ENCODE data around the gene DUSP28. TPM values are rescaled to one million over a fixed set of nuclear protein-coding genes. Genes with fewer than 3 reads are reported as not detected.

Gene DUSP28
- total RNA-seq, 1 donor from 2014 or later = 4.9 TPM

DNA sequence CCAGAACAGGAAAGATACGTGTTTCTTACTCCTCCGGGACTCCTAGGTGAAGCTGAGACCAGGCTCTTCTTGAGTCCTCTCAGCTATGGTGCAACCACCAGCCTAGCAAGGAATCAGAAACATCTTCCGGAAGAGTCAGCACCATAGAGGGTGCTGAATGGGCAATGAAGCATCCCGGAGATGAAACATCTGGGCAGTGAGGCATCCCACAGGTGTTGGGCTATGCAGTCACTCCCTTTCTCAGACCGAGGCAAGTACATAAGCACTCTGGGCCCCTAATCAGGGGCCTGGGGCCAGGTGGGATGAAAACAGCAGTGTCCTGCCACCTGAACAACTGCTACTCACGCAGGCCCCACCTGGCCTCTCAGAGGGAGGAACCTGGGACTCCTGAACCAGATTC, 24.9 kb downstream of the DUSP28 start:
- DNase-seq (ENCODE audit: low spot score, unreplicated experiment) = no peak
- Mint-ChIP-seq H3K9me3 (ENCODE audit: low read depth) (no peaks in the 10 kb centered on the region), H3K4me3 (ENCODE audit: low read depth) (peak overlapping the region; percentile 93), H3K36me3 (ENCODE audit: insufficient read depth) (peaks cover 7% of the 10 kb centered on the region), H3K4me1 (ENCODE audit: low read depth) (peaks cover 24% of the 10 kb centered on the region), H3K27ac (peak overlapping the region; percentile 29), H3K27me3 (no peaks in the 10 kb centered on the region)
- TF ChIP-seq, protein P1, sequence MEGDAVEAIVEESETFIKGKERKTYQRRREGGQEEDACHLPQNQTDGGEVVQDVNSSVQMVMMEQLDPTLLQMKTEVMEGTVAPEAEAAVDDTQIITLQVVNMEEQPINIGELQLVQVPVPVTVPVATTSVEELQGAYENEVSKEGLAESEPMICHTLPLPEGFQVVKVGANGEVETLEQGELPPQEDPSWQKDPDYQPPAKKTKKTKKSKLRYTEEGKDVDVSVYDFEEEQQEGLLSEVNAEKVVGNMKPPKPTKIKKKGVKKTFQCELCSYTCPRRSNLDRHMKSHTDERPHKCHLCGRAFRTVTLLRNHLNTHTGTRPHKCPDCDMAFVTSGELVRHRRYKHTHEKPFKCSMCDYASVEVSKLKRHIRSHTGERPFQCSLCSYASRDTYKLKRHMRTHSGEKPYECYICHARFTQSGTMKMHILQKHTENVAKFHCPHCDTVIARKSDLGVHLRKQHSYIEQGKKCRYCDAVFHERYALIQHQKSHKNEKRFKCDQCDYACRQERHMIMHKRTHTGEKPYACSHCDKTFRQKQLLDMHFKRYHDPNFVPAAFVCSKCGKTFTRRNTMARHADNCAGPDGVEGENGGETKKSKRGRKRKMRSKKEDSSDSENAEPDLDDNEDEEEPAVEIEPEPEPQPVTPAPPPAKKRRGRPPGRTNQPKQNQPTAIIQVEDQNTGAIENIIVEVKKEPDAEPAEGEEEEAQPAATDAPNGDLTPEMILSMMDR (IDR thresholded peaks at IDR 0.05; ENCODE audit: unreplicated experiment) = no peak

DNA sequence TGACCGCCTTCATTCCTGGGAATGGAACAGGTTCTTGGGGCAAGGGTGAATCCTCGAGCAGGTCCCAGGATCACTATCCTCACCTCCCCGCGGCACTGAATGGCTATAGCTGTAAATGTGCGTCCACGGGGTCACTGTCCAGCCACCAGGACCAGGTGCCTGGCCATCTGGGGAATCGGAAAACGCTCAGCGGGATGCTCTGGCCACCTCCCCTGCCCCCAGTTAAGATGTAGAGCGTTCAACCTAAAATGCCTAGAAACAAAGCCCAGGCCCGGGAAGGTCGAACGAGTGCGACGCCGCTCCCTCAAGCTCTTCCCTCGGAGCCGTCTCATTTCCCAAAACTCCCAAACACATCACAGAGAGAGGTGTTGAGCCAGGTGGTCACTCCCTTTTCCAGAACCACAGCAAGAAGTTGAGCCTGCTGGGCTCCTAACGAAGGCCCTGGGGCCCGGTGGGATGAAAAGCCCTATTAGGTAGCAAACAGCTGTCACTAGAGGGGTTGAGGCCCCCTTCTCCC, 25.6 kb downstream of the DUSP28 start:
- peaks cover 7% of the 10 kb centered on the region for H3K36me3 Mint-ChIP-seq (ENCODE audit: insufficient read depth)
- H3K27ac Mint-ChIP-seq = peak overlapping the region; percentile 95
- peaks cover 23% of the 10 kb centered on the region for H3K4me1 Mint-ChIP-seq (ENCODE audit: low read depth)
- H3K9me3 Mint-ChIP-seq (ENCODE audit: low read depth) = no peaks in the 10 kb centered on the region
- no peak for DNase-seq (ENCODE audit: low spot score, unreplicated experiment)
- TF ChIP-seq, protein P1 (IDR thresholded peaks at IDR 0.05; ENCODE audit: unreplicated experiment) = no peak
- peak overlapping the region; percentile 93 for H3K4me3 Mint-ChIP-seq (ENCODE audit: low read depth)
- H3K27me3 Mint-ChIP-seq = no peaks in the 10 kb centered on the region

DNA sequence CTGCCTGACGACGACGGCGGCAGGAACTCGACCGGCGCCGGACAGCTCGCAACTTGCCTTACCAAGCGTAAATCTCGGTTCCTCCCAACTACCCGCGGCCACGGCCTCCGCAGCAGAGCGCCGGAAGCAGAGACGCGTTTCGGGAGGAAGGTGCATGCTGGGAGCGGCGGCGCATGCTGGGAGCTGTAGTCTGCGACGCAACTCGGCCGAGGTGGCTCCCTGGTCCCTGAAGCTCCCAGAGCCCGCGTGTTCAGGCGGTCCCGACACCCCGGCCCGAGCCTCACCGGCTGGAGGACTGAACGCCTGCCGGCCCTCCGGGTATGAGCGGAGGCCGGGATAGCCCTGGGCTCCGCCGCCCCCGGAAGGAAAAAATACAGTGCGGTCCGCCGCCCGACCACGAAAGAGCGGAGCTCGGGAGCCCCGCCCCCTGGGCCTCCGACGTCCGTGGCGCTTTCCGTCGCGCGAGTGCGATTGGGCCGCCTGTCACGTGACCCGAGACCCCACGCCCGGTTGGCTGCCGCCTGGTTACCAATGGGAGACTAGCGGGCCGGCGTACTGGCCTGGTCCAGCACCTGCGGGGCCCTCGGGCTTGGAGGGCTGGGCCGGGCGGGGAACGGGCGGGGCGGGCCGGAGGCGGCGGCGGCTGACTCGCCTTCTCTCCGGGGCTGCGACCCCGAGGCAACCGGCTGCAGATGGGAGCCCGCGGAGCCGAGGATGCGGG, 26.2 kb downstream of the DUSP28 start, which contains the start of gene CAPN10:
Gene CAPN10 (plus strand): TSS at position 537 of the 721 bp plus-strand sequence. CDS start 178 bp downstream, at position 715.
- TF ChIP-seq, protein P1 (IDR thresholded peaks at IDR 0.05; ENCODE audit: unreplicated experiment) = no peak
- peak; percentile 96 for DNase-seq (ENCODE audit: low spot score, unreplicated experiment)
- Mint-ChIP-seq H3K9me3 (ENCODE audit: low read depth) (no peaks in the 10 kb centered on the region), H3K27ac (peak within 1 kb of the TSS; percentile 95), H3K27me3 (no peaks in the 10 kb centered on the region), H3K36me3 (ENCODE audit: insufficient read depth) (peaks cover 4% of the 10 kb centered on the region), H3K4me3 (ENCODE audit: low read depth) (peak within 1 kb of the TSS; percentile 93), H3K4me1 (ENCODE audit: low read depth) (peaks cover 23% of the 10 kb centered on the region)

DNA sequence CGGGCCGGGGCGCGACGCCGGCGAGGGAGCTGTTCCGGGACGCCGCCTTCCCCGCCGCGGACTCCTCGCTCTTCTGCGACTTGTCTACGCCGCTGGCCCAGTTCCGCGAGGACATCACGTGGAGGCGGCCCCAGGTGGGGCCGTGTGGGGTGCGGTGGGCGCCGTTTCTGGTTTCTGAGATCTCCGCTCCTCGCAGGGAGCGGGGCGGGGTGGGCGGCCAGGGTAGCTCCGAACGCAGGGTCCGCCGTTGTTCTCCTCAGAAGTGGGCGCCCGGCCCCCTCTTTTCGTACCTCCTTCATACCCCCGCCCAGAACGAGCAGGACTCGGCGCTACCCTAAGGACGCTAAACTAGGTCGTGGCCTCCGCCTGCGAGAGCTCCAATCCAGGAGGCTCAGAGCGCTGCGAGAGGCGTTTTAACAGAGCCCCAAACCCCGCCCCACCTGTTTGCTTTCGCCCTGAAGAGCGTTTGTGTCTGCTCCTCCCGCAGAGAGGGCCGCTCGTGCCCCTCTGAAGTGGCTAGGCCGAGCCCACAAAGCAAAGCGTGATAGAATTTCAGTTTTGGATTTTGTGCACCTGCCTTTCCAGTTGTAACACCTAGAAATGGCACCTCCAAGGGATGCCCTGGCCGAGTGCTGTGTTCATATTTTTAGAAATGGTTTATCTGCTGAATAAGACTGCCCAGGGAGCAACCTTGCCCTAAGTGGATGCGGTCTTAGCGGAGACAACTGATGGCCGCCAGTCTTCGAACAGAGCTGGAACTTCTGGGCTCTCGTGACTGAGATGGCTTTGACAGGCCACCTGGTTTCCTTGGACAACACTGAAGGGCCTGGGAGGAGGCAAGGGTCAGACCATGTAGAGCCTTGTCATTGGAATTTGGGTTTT, 27.0 kb downstream of the DUSP28 start:
- Mint-ChIP-seq H3K4me1 (ENCODE audit: low read depth) (peaks cover 23% of the 10 kb centered on the region), H3K27me3 (no peaks in the 10 kb centered on the region), H3K9me3 (ENCODE audit: low read depth) (no peaks in the 10 kb centered on the region), H3K4me3 (ENCODE audit: low read depth) (peak overlapping the region; percentile 93), H3K36me3 (ENCODE audit: insufficient read depth) (peaks cover 1% of the 10 kb centered on the region), H3K27ac (peak overlapping the region; percentile 95)
- no peak for DNase-seq (ENCODE audit: low spot score, unreplicated experiment)
- TF ChIP-seq, protein P1 (IDR thresholded peaks at IDR 0.05; ENCODE audit: unreplicated experiment) = no peak

DNA sequence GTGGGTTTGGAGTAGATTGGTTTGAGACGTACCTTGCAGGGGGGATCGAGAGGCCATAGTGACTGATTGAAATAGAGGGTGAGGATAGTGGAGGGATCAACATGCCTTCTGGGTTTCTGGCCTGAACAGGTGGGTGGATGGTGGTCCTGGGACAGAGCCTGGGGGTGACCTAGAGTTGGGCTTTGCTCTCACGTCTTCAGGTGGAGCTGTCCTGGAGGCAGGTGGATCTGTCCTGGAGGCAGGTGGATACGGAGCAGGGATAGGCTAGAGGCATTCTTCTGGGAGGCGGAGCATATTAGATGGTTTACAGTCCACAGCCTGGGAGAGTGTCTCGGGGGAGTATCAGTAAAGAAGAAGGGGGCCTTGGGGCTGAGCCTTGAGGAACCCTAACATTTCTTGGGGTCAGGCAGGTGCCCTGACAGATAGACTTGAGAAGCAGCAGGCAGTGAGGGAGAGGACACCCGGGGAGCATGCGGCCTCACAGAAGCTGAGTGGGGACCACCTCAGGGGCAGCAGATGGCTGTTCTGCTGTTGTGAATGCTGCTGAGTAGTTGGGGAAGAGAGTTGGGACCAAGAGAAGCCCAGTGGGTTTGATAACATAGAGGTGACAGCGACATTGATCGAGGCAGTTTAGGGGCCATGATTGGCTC, 28.0 kb downstream of the DUSP28 start:
- Mint-ChIP-seq H3K27me3 (no peaks in the 10 kb centered on the region), H3K27ac (peak overlapping the region; percentile 8), H3K9me3 (ENCODE audit: low read depth) (no peaks in the 10 kb centered on the region), H3K36me3 (ENCODE audit: insufficient read depth) (no peaks in the 10 kb centered on the region), H3K4me1 (ENCODE audit: low read depth) (peaks cover 23% of the 10 kb centered on the region), H3K4me3 (ENCODE audit: low read depth) (peak overlapping the region; percentile 93)
- DNase-seq (ENCODE audit: low spot score, unreplicated experiment) = no peak
- TF ChIP-seq, protein P1 (IDR thresholded peaks at IDR 0.05; ENCODE audit: unreplicated experiment) = no peak

Measured in progenitor cell of endocrine pancreas (in vitro differentiated cells).